SK-N-SH treated with all-trans-retinoic acid at 6 μM for 48 hours (cell line): Measurements from ENCODE around the gene UBE2V1.

Source experiments
- ATAC-seq: fragments of 200-7000 bp; cut with Tn5 transposase; 3 replicates; pipeline ENCODE4 v1.9.1; 2020; ENCODE audit warnings: mild to moderate bottlenecking, moderate library complexity
- ARNTL ChIP-seq: fragments of 450-650 bp; formaldehyde crosslinking; IDR thresholded peaks from 2 replicates; pipeline ENCODE4 v1.5.0; 2020; ENCODE audit warnings: low read depth, mild to moderate bottlenecking, moderate library complexity, borderline replicate concordance
- BACH2 ChIP-seq: fragments of 250-450 bp; sonication (Bioruptor Pico); IDR thresholded peaks from 2 replicates; pipeline ENCODE4 v1.9.0; 2021; ENCODE audit warnings: mild to moderate bottlenecking, borderline replicate concordance
- ESRRG ChIP-seq: fragments of 250-450 bp; sonication (Bioruptor Pico); IDR thresholded peaks from 2 replicates; pipeline ENCODE4 v1.6.1; 2021; ENCODE audit warnings: mild to moderate bottlenecking
- GLIS3 ChIP-seq: fragments of 250-450 bp; sonication (Bioruptor Pico); IDR thresholded peaks from 2 replicates; pipeline ENCODE4 v1.5.0; 2020; ENCODE audit warnings: mild to moderate bottlenecking, moderate library complexity
- ISL1 ChIP-seq: fragments of 250-450 bp; sonication (Bioruptor Pico); IDR thresholded peaks from 2 replicates; pipeline ENCODE4 v2.1.2; 2022; ENCODE audit warnings: mild to moderate bottlenecking, moderate library complexity
- OSR1 ChIP-seq: fragments of 250-450 bp; sonication (Bioruptor Pico); IDR thresholded peaks from 2 replicates; pipeline ENCODE4 v1.8.0; 2022; ENCODE audit warnings: moderate library complexity, mild to moderate bottlenecking, inconsistent platforms
- PPARA ChIP-seq: fragments of 250-450 bp; sonication (Bioruptor Pico); IDR thresholded peaks from 2 replicates; pipeline ENCODE4 v1.5.0; 2020; ENCODE audit warnings: mild to moderate bottlenecking, borderline replicate concordance
- RARB ChIP-seq: fragments of 250-450 bp; sonication (Bioruptor Pico); IDR thresholded peaks from 2 replicates; pipeline ENCODE4 v1.8.0; 2021; ENCODE audit warnings: mild to moderate bottlenecking, moderate library complexity
- TOX ChIP-seq: fragments of 250-450 bp; sonication (Bioruptor Pico); IDR thresholded peaks from 2 replicates; pipeline ENCODE4 v1.8.0; 2021; ENCODE audit warnings: mild to moderate bottlenecking, moderate library complexity, borderline replicate concordance
- ZC3H10 ChIP-seq: fragments of 250-450 bp; sonication (Bioruptor Pico); IDR thresholded peaks from 2 replicates; pipeline ENCODE4 v1.5.1; 2021; ENCODE audit warnings: mild to moderate bottlenecking, moderate library complexity
- ZFP30 ChIP-seq: fragments of 450-650 bp; formaldehyde crosslinking; IDR thresholded peaks from 2 replicates; pipeline ENCODE4 v1.5.0; 2022; ENCODE audit warnings: mild to moderate bottlenecking, moderate library complexity
- ZNF70 ChIP-seq: fragments of 450-650 bp; formaldehyde crosslinking; IDR thresholded peaks from 2 replicates; pipeline ENCODE4 v1.5.0; 2020; ENCODE audit warnings: mild to moderate bottlenecking, moderate library complexity
- ZNF8 ChIP-seq: fragments of 450-650 bp; formaldehyde crosslinking; IDR thresholded peaks from 2 replicates; pipeline ENCODE4 v1.5.0; 2020; ENCODE audit warnings: mild to moderate bottlenecking, moderate library complexity
- TF ChIP-seq, protein P1 (sequence below): fragments of 250-450 bp; sonication (Bioruptor Pico); IDR thresholded peaks from 2 replicates; pipeline ENCODE4 v1.5.1; 2020; ENCODE audit warnings: low read depth, mild to moderate bottlenecking, moderate library complexity
- TF ChIP-seq, protein P2 (sequence below): fragments of 250-450 bp; sonication (Bioruptor Pico); IDR thresholded peaks from 2 replicates; pipeline ENCODE4 v1.8.0; 2020; ENCODE audit warnings: mild to moderate bottlenecking, moderate library complexity, borderline replicate concordance
- TF ChIP-seq, protein P3 (sequence below): fragments of 250-450 bp; sonication (Bioruptor Pico); IDR thresholded peaks from 2 replicates; pipeline ENCODE4 v1.5.1; 2021; ENCODE audit warnings: mild to moderate bottlenecking, moderate library complexity
- TF ChIP-seq, protein P4 (sequence below): fragments of 250-450 bp; sonication (Bioruptor Pico); IDR thresholded peaks from 2 replicates; pipeline ENCODE4 v1.8.0; 2021; ENCODE audit warnings: low read depth, mild to moderate bottlenecking, moderate library complexity, borderline replicate concordance
- TF ChIP-seq, protein P5 (sequence below): fragments of 250-450 bp; sonication (Bioruptor Pico); IDR thresholded peaks from 2 replicates; pipeline ENCODE4 v1.5.0; 2020; ENCODE audit warnings: mild to moderate bottlenecking, moderate library complexity

Gene UBE2V1

DNA sequence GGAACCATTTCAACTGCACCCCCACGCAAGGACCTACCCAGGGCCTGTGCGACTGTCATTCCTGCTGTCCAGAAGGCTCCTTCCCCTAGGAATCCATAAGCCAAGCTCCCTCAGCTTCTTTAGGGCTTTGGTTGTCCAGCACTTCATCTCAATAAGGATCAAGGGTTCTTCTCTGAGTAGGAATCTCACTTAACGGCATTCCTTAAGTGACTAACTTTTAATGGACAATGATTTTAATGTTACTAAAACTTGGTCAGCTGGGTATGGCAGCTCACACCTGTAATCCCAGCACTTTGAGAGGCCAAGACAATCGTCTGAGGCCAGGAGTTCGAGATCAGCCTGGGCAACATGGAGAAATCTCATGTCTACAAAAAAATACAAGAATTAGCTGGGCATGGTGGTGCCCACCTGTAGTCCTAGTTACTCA is 13.4 kb downstream of the UBE2V1 start:
- ATAC-seq, result no peak
- no peak for TF ChIP-seq TOX (CRISPR knock-in tag)
- TF ChIP-seq ZNF70 (CRISPR knock-in tag), result no peak
- TF ChIP-seq PPARA (CRISPR knock-in tag), result no peak
- no peak for TF ChIP-seq ESRRG (CRISPR knock-in tag)
- TF ChIP-seq, protein P1, sequence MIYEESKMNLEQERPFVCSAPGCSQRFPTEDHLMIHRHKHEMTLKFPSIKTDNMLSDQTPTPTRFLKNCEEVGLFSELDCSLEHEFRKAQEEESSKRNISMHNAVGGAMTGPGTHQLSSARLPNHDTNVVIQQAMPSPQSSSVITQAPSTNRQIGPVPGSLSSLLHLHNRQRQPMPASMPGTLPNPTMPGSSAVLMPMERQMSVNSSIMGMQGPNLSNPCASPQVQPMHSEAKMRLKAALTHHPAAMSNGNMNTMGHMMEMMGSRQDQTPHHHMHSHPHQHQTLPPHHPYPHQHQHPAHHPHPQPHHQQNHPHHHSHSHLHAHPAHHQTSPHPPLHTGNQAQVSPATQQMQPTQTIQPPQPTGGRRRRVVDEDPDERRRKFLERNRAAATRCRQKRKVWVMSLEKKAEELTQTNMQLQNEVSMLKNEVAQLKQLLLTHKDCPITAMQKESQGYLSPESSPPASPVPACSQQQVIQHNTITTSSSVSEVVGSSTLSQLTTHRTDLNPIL, result no peak
- TF ChIP-seq ZNF8, result no peak
- no peak for TF ChIP-seq ARNTL
- no peak for TF ChIP-seq ISL1

DNA sequence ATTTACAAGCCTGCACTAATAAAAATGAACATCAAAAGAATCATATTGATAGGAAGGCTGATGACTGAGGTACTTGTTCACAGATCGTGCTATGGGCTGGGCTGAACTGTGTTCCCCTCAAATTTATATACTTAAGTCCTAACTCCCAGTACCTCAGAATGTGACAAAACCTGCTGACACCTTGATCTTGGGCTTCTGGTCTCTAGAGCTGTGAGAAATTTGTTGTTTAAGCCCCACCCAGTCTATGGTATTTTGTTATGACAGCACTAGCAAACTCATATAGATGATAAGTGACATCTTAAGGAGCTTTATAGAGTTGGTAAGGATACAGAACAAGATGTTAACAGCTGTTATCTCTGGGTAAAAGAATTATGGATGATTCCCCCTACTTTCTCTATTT is 13.8 kb downstream of the UBE2V1 start:
- ATAC-seq, result no peak

More for the DNA sequence above, 13.8 kb downstream of the UBE2V1 start:
- TF ChIP-seq ZNF70 (CRISPR knock-in tag), result no peak
- TF ChIP-seq RARB (CRISPR knock-in tag), result no peak
- no peak for TF ChIP-seq ZNF8
- TF ChIP-seq, protein P2, sequence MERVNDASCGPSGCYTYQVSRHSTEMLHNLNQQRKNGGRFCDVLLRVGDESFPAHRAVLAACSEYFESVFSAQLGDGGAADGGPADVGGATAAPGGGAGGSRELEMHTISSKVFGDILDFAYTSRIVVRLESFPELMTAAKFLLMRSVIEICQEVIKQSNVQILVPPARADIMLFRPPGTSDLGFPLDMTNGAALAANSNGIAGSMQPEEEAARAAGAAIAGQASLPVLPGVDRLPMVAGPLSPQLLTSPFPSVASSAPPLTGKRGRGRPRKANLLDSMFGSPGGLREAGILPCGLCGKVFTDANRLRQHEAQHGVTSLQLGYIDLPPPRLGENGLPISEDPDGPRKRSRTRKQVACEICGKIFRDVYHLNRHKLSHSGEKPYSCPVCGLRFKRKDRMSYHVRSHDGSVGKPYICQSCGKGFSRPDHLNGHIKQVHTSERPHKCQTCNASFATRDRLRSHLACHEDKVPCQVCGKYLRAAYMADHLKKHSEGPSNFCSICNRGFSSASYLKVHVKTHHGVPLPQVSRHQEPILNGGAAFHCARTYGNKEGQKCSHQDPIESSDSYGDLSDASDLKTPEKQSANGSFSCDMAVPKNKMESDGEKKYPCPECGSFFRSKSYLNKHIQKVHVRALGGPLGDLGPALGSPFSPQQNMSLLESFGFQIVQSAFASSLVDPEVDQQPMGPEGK, result no peak
- TF ChIP-seq, protein P3, sequence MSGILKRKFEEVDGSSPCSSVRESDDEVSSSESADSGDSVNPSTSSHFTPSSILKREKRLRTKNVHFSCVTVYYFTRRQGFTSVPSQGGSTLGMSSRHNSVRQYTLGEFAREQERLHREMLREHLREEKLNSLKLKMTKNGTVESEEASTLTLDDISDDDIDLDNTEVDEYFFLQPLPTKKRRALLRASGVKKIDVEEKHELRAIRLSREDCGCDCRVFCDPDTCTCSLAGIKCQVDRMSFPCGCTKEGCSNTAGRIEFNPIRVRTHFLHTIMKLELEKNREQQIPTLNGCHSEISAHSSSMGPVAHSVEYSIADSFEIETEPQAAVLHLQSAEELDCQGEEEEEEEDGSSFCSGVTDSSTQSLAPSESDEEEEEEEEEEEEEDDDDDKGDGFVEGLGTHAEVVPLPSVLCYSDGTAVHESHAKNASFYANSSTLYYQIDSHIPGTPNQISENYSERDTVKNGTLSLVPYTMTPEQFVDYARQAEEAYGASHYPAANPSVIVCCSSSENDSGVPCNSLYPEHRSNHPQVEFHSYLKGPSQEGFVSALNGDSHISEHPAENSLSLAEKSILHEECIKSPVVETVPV, result no peak
- TF ChIP-seq ISL1, result no peak
- no peak for TF ChIP-seq ZFP30 (CRISPR knock-in tag)
- no peak for TF ChIP-seq PPARA (CRISPR knock-in tag)
- TF ChIP-seq, protein P4, sequence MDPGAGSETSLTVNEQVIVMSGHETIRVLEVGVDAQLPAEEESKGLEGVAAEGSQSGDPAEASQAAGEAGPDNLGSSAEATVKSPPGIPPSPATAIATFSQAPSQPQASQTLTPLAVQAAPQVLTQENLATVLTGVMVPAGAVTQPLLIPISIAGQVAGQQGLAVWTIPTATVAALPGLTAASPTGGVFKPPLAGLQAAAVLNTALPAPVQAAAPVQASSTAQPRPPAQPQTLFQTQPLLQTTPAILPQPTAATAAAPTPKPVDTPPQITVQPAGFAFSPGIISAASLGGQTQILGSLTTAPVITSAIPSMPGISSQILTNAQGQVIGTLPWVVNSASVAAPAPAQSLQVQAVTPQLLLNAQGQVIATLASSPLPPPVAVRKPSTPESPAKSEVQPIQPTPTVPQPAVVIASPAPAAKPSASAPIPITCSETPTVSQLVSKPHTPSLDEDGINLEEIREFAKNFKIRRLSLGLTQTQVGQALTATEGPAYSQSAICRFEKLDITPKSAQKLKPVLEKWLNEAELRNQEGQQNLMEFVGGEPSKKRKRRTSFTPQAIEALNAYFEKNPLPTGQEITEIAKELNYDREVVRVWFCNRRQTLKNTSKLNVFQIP (CRISPR knock-in tag), result no peak
- TF ChIP-seq ZC3H10 (CRISPR knock-in tag), result no peak
- TF ChIP-seq, protein P5, sequence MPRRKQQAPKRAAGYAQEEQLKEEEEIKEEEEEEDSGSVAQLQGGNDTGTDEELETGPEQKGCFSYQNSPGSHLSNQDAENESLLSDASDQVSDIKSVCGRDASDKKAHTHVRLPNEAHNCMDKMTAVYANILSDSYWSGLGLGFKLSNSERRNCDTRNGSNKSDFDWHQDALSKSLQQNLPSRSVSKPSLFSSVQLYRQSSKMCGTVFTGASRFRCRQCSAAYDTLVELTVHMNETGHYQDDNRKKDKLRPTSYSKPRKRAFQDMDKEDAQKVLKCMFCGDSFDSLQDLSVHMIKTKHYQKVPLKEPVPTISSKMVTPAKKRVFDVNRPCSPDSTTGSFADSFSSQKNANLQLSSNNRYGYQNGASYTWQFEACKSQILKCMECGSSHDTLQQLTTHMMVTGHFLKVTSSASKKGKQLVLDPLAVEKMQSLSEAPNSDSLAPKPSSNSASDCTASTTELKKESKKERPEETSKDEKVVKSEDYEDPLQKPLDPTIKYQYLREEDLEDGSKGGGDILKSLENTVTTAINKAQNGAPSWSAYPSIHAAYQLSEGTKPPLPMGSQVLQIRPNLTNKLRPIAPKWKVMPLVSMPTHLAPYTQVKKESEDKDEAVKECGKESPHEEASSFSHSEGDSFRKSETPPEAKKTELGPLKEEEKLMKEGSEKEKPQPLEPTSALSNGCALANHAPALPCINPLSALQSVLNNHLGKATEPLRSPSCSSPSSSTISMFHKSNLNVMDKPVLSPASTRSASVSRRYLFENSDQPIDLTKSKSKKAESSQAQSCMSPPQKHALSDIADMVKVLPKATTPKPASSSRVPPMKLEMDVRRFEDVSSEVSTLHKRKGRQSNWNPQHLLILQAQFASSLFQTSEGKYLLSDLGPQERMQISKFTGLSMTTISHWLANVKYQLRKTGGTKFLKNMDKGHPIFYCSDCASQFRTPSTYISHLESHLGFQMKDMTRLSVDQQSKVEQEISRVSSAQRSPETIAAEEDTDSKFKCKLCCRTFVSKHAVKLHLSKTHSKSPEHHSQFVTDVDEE (CRISPR knock-in tag), result no peak
- no peak for TF ChIP-seq ESRRG (CRISPR knock-in tag)
- no peak for TF ChIP-seq OSR1
- no peak for TF ChIP-seq ARNTL
- no peak for TF ChIP-seq BACH2 (CRISPR knock-in tag)
- no peak for TF ChIP-seq GLIS3
- TF ChIP-seq, protein P1, result no peak
- no peak for TF ChIP-seq TOX (CRISPR knock-in tag)
- TF ChIP-seq, all 23 proteins: peak for 0
